IMR-90 (cell line): ENCODE results near the gene DPYD. TPM values are rescaled to one million over a fixed set of nuclear protein-coding genes. Genes with fewer than 3 reads are reported as not detected.

Experiments used
- ATAC-seq: fragments of 200-7000 bp; cut with Tn5 transposase; 2 replicates; pipeline ENCODE4 v1.9.1; 2020; ENCODE audit warnings: low read depth, mild to moderate bottlenecking, moderate library complexity
- BruUV-seq: library from RNA; stranded (reverse); fragments of 400-500 nt; replicated peaks from 2 replicates; lab custom pipeline; 2021; lab: Mats Ljungman, UMichigan
- CTCF ChIA-PET: fragments of 300-600 bp; formaldehyde crosslinking; extraction: SDS; loops from one replicate; lab custom pipeline; 2021; ENCODE audit warnings: antibody characterized with exemption; lab: Yijun Ruan, JAX
- POLR2A ChIA-PET: fragments of 300-600 bp; sonication (Branson Sonifier 250); formaldehyde crosslinking; loops from one replicate; lab custom pipeline; 2022; ENCODE audit warnings: antibody characterized with exemption; ENCODE audit not compliant: unreplicated experiment; lab: Charles Lee
- DNase-seq: peaks from one replicate; pipeline ENCODE4 v3.0.0; 2013
- H2AFZ ChIP-seq: replicated peaks from 2 replicates; pipeline ENCODE3; 2013; ENCODE audit warnings: low read length, mild to moderate bottlenecking; ENCODE audit not compliant: poor library complexity
- H2AK5ac ChIP-seq: 2 replicates; pipeline ENCODE4 v1.6.1; 2013; ENCODE audit warnings: low read depth, low read length, inconsistent platforms
- H2AK9ac ChIP-seq: replicated peaks from 2 replicates; pipeline ENCODE3; 2013; ENCODE audit warnings: mild to moderate bottlenecking, low read depth, low read length, moderate library complexity; ENCODE audit not compliant: poor library complexity
- H2BK120ac ChIP-seq: 2 replicates; pipeline ENCODE4 v1.6.1; 2013; ENCODE audit warnings: low read depth, low read length, inconsistent platforms
- H2BK15ac ChIP-seq: 3 replicates; pipeline ENCODE4 v1.6.1; 2013; ENCODE audit warnings: low read depth, low read length, inconsistent platforms
- H2BK20ac ChIP-seq: 2 replicates; pipeline ENCODE4 v1.6.1; 2013; ENCODE audit warnings: low read depth, mild to moderate bottlenecking, inconsistent platforms, low read length, moderate library complexity
- H2BK5ac ChIP-seq: 2 replicates; pipeline ENCODE4 v1.6.1; 2013; ENCODE audit warnings: mild to moderate bottlenecking, low read depth, low read length, inconsistent platforms; ENCODE audit not compliant: poor library complexity, severe bottlenecking
- H3K14ac ChIP-seq: replicated peaks from 2 replicates; pipeline ENCODE4 v1.6.1; 2013; ENCODE audit warnings: low read depth, low read length, inconsistent platforms
- H3K18ac ChIP-seq: 2 replicates; pipeline ENCODE4 v1.6.1; 2013; ENCODE audit warnings: low read depth, low read length, control low read depth
- H3K23ac ChIP-seq: 2 replicates; pipeline ENCODE4 v1.6.1; 2013; ENCODE audit warnings: low read depth, low read length, inconsistent platforms
- H3K27ac ChIP-seq: 2 replicates; pipeline ENCODE4 v1.5.1; 2013; ENCODE audit warnings: mild to moderate bottlenecking, control low read depth, low read length; ENCODE audit not compliant: insufficient read depth
- H3K27me3 ChIP-seq: 2 replicates; pipeline ENCODE4 v1.6.1; 2013; ENCODE audit warnings: low read length; ENCODE audit not compliant: control insufficient read depth, insufficient read depth
- H3K36me3 ChIP-seq: 2 replicates; pipeline ENCODE4 v1.6.1; 2013; ENCODE audit warnings: low read length, mixed read lengths; ENCODE audit not compliant: control insufficient read depth, insufficient read depth
- H3K4ac ChIP-seq: 2 replicates; pipeline ENCODE4 v1.6.1; 2013; ENCODE audit warnings: low read depth, low read length, inconsistent platforms
- H3K4me1 ChIP-seq: 2 replicates; pipeline ENCODE4 v1.6.1; 2013; ENCODE audit warnings: low read length, mixed read lengths; ENCODE audit not compliant: control insufficient read depth, insufficient read depth
- H3K4me2 ChIP-seq: 2 replicates; pipeline ENCODE4 v1.6.1; 2013; ENCODE audit warnings: low read depth, mild to moderate bottlenecking, control low read depth, low read length, moderate library complexity
- H3K4me3 ChIP-seq: 2 replicates; pipeline ENCODE4 v1.5.1; 2013; ENCODE audit warnings: low read depth, mild to moderate bottlenecking, control low read depth, low read length, moderate library complexity; ENCODE audit not compliant: insufficient read depth
- H3K56ac ChIP-seq: 2 replicates; pipeline ENCODE4 v1.6.1; 2013; ENCODE audit warnings: low read length, inconsistent platforms; ENCODE audit not compliant: insufficient read depth; ENCODE audit errors: extremely low read depth
- H3K79me1 ChIP-seq, 2 experiments: 2 replicates each; pipeline ENCODE4 v1.6.1; 2013; ENCODE audit warnings: low read length in 2 of 2, inconsistent platforms in 1 of 2, low read depth in 1 of 2
- H3K9ac ChIP-seq: 2 replicates; pipeline ENCODE4 v1.6.1; 2013; ENCODE audit warnings: low read depth, low read length, control low read depth
- H3K9me1 ChIP-seq: 2 replicates; pipeline ENCODE4 v1.6.1; 2013; ENCODE audit warnings: low read length, inconsistent platforms; ENCODE audit not compliant: insufficient read depth
- H3K9me3 ChIP-seq: 2 replicates; pipeline ENCODE4 v1.6.1; 2013; ENCODE audit warnings: low read length; ENCODE audit not compliant: control insufficient read depth, insufficient read depth
- H4K20me1 ChIP-seq: 2 replicates; pipeline ENCODE4 v1.6.1; 2013; ENCODE audit warnings: low read length, inconsistent platforms; ENCODE audit not compliant: insufficient read depth
- H4K5ac ChIP-seq: 2 replicates; pipeline ENCODE4 v1.6.1; 2013; ENCODE audit warnings: mild to moderate bottlenecking, low read depth, low read length, control low read depth
- H4K8ac ChIP-seq, 2 experiments: 2 replicates each; pipeline ENCODE4 v1.6.1; 2013; ENCODE audit warnings: low read depth in 2 of 2, low read length in 2 of 2, control low read depth in 1 of 2, inconsistent platforms in 1 of 2
- H4K91ac ChIP-seq: 2 replicates; pipeline ENCODE4 v1.6.1; 2013; ENCODE audit warnings: low read depth, low read length, inconsistent platforms; ENCODE audit not compliant: insufficient read depth
- BHLHE40 ChIP-seq: fragments of 150-350 bp; IDR thresholded peaks from 2 replicates; pipeline ENCODE4 v1.6.1; 2016; ENCODE audit warnings: mild to moderate bottlenecking, low read depth, low read length
- CEBPB ChIP-seq: IDR thresholded peaks from 2 replicates; pipeline ENCODE4 v1.6.1; 2012; ENCODE audit warnings: low read depth, low read length, improper control_type of control experiment
- CHD1 ChIP-seq: IDR thresholded peaks from 2 replicates; pipeline ENCODE4 v1.6.1; 2012; ENCODE audit warnings: low read depth, low read length, improper control_type of control experiment
- FOS ChIP-seq: fragments of 150-350 bp; IDR thresholded peaks from 2 replicates; pipeline ENCODE4 v1.6.1; 2016; ENCODE audit warnings: low read depth, low read length
- MAFK ChIP-seq: IDR thresholded peaks from 2 replicates; pipeline ENCODE4 v1.6.1; 2012; ENCODE audit warnings: low read depth, low read length, improper control_type of control experiment
- MAZ ChIP-seq: IDR thresholded peaks from 2 replicates; pipeline ENCODE4 v1.6.1; 2012; ENCODE audit warnings: low read depth, mild to moderate bottlenecking, low read length, improper control_type of control experiment, moderate library complexity, borderline replicate concordance
- MXI1 ChIP-seq: IDR thresholded peaks from 2 replicates; pipeline ENCODE4 v1.6.1; 2012; ENCODE audit warnings: low read depth, mild to moderate bottlenecking, low read length, moderate library complexity, borderline replicate concordance
- NFE2L2 ChIP-seq: fragments of 150-350 bp; IDR thresholded peaks from 2 replicates; pipeline ENCODE4 v1.6.1; 2016; ENCODE audit warnings: low read depth, mild to moderate bottlenecking, low read length
- POLR2A ChIP-seq: IDR thresholded peaks from 2 replicates; pipeline ENCODE4 v1.6.1; 2012; ENCODE audit warnings: mild to moderate bottlenecking, low read depth, low read length
- RAD21 ChIP-seq: IDR thresholded peaks from 2 replicates; pipeline ENCODE4 v1.6.1; 2012; ENCODE audit warnings: low read length, improper control_type of control experiment
- RCOR1 ChIP-seq: IDR thresholded peaks from 2 replicates; pipeline ENCODE4 v1.6.1; 2012; ENCODE audit warnings: mild to moderate bottlenecking, low read length, improper control_type of control experiment; ENCODE audit not compliant: insufficient replicate concordance
- RFX5 ChIP-seq: IDR thresholded peaks from 2 replicates; pipeline ENCODE4 v1.8.0; 2012; ENCODE audit warnings: low read depth, mild to moderate bottlenecking, low read length, moderate library complexity
- SMC3 ChIP-seq: fragments of 150-350 bp; IDR thresholded peaks from 2 replicates; pipeline ENCODE4 v1.6.1; 2016; ENCODE audit warnings: low read depth, mild to moderate bottlenecking, antibody characterized with exemption, low read length, moderate library complexity
- WGBS, 2 experiments: methylation state at CpG; one replicate each; pipeline versions ENCODE4 v1.1.5 to v1.1.7; 2013; ENCODE audit warnings: missing lambda C conversion rate in 2 of 2; ENCODE audit not compliant: insufficient read length in 1 of 2; ENCODE audit errors: extremely low coverage in 2 of 2; 5-methylcytosine and 5-hydroxymethylcytosine counted together
- dilution Hi-C: fragments of 300-500 bp; cut with HindIII; formaldehyde crosslinking; loops from one replicate; pipeline ENCODE4 v1.14.3; 2018; ENCODE audit warnings: low sequenced_read_pairs; ENCODE audit not compliant: unreplicated experiment
- in situ Hi-C: fragments of 300-500 bp; cut with MboI; formaldehyde crosslinking; loops from 3 replicates; pipeline ENCODE4 v1.14.3; 2019; ENCODE audit warnings: low sequenced_read_pairs, inconsistent platforms, mixed read lengths
- intact Hi-C: fragments of 100-400 bp; cut with micrococcal nuclease; formaldehyde crosslinking; loops from 2 replicates; pipeline ENCODE4 v1.10.0; 2022
- polyA plus RNA-seq, 3 experiments: library from polyadenylated mRNA; depleted of rRNA; stranded (reverse); fragments of >200 nt; gene quantifications; 2 replicates each; pipeline ENCODE4 v1.2.3, GENCODE V29; 2012; ENCODE audit warnings: low replicate concordance in 1 of 3
- total RNA-seq: library from RNA; depleted of rRNA; stranded (reverse); fragments of >200 nt; gene quantifications from 2 replicates; pipeline ENCODE4 v1.2.3, GENCODE V29; 2012
- TF ChIP-seq, protein P1 (sequence below): conservative IDR thresholded peaks from 2 replicates; pipeline ENCODE4 v1.5.1; 2012; ENCODE audit warnings: mild to moderate bottlenecking, low read depth, low read length, improper control_type of control experiment
- TF ChIP-seq, protein P2 (sequence below): fragments of 150-350 bp; IDR thresholded peaks from 2 replicates; pipeline ENCODE4 v1.6.1; 2017; ENCODE audit warnings: mild to moderate bottlenecking, antibody characterized with exemption, low read length, low read depth
- TF ChIP-seq, protein P3 (sequence below): fragments of 150-350 bp; IDR thresholded peaks from 2 replicates; pipeline ENCODE4 v1.6.1; 2016; ENCODE audit warnings: low read depth, mild to moderate bottlenecking, low read length, moderate library complexity, borderline replicate concordance

DPYD gene
- total and polyA plus RNA-seq, 2 of the 4 experiments (the other 2 are of a cell fraction), result 9.3 to 47.3 TPM

DNA sequence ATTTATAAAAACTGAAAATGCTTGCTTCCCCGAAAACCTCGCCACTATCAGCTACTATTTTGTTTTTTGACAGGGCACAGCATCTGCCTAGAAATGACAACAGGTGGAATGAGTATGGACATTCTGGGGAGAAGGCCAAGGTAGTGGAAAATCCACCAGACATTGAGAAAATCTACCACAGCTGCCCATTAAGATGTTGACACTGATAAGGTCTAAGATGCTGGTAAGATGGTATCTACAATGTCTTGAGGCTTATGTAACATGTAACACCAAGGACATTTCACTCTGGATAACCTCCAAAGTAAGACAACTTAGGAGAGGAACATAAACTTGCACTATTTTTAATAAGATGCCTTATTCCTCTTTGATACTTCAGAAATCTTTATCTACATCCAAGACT, 825.1 kb downstream of the DPYD start:
- Histone ChIP-seq H3K4me3 (no peak overlapping the region), H3K18ac (no peak overlapping the region), H4K5ac (no peak overlapping the region), H3K4ac (no peak overlapping the region), H3K36me3 (no peaks in the 10 kb centered on the region), H3K79me1 (no peaks in the 10 kb centered on the region), H3K27me3 (no peaks in the 10 kb centered on the region), H2AK9ac (no peak overlapping the region), H3K27ac (no peak overlapping the region), H2AFZ (no peak overlapping the region), H2BK20ac (no peak overlapping the region), H4K20me1 (no peaks in the 10 kb centered on the region), H3K9me1 (no peaks in the 10 kb centered on the region; the same call in 1 of the 2 replicates), H2BK15ac (no peak overlapping the region), H2BK120ac (no peak overlapping the region), H3K4me2 (no peak overlapping the region), H3K4me1 (peaks cover 6% of the 10 kb centered on the region; the same call in 1 of the 2 replicates), H4K91ac (no peak overlapping the region), H3K9ac (no peak overlapping the region), H3K9me3 (no peaks in the 10 kb centered on the region), H3K56ac (no peak overlapping the region), H4K8ac (no peak overlapping the region), H2AK5ac (no peak overlapping the region), H3K14ac (no peak overlapping the region), H2BK5ac (no peak overlapping the region), H3K23ac (no peak overlapping the region)
- in situ Hi-C loops (no loop called here), dilution Hi-C loops (no loop called here), intact Hi-C loops (no loop called here)
- DNase-seq, result no peak
- TF ChIP-seq RFX5 (no peak), CHD1 (no peak), FOS (no peak), MAFK (no peak), POLR2A (no peak), MXI1 (no peak), MAZ (no peak), RCOR1 (no peak), NFE2L2 (no peak), RAD21 (no peak), BHLHE40 (no peak), CEBPB (no peak), SMC3 (no peak)
- TF ChIP-seq, protein P1, sequence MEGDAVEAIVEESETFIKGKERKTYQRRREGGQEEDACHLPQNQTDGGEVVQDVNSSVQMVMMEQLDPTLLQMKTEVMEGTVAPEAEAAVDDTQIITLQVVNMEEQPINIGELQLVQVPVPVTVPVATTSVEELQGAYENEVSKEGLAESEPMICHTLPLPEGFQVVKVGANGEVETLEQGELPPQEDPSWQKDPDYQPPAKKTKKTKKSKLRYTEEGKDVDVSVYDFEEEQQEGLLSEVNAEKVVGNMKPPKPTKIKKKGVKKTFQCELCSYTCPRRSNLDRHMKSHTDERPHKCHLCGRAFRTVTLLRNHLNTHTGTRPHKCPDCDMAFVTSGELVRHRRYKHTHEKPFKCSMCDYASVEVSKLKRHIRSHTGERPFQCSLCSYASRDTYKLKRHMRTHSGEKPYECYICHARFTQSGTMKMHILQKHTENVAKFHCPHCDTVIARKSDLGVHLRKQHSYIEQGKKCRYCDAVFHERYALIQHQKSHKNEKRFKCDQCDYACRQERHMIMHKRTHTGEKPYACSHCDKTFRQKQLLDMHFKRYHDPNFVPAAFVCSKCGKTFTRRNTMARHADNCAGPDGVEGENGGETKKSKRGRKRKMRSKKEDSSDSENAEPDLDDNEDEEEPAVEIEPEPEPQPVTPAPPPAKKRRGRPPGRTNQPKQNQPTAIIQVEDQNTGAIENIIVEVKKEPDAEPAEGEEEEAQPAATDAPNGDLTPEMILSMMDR, result no peak
- TF ChIP-seq, protein P2, sequence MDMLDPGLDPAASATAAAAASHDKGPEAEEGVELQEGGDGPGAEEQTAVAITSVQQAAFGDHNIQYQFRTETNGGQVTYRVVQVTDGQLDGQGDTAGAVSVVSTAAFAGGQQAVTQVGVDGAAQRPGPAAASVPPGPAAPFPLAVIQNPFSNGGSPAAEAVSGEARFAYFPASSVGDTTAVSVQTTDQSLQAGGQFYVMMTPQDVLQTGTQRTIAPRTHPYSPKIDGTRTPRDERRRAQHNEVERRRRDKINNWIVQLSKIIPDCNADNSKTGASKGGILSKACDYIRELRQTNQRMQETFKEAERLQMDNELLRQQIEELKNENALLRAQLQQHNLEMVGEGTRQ, result no peak
- TF ChIP-seq, protein P3, sequence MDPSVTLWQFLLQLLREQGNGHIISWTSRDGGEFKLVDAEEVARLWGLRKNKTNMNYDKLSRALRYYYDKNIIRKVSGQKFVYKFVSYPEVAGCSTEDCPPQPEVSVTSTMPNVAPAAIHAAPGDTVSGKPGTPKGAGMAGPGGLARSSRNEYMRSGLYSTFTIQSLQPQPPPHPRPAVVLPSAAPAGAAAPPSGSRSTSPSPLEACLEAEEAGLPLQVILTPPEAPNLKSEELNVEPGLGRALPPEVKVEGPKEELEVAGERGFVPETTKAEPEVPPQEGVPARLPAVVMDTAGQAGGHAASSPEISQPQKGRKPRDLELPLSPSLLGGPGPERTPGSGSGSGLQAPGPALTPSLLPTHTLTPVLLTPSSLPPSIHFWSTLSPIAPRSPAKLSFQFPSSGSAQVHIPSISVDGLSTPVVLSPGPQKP, result no peak
- no peak for ATAC-seq
- POLR2A ChIA-PET, result no interaction called here
- WGBS, 2 experiments, result no CpG with 5 or more reads among the region's 2 CpGs
- CTCF ChIA-PET, result no interaction called here
- no TSS peak for BruUV-seq
